ENCODE results near the gene FUT1.
"Not testable (repeated sequence)": the region's sequence is repeated elsewhere in the genome, so short reads cannot be mapped to it uniquely, and the experiment has no call there.

Gene FUT1

DNA sequence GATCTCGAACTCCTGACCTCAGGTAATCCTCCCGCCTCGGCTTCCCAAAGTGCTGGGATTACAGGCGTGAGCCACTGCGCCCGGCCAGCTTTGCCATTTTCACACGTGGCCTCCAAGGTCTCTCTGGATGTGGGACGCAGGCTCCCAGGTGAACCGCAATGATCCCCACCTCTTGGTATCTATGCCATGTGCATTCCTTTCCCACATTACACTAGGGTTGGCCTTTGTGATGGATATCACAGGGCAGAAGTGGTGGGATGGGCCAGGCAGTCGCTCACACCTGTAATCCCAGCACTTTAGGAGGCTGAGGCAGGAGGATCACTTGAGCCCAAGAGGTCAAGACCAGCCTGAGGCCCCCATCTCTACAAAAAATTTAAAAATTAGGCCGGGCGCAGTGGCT lies 25.3 kb upstream of the FUT1 start:
- no peak for TF ChIP-seq CTCF (conservative IDR thresholded peaks at IDR 0.05; ENCODE audit: low read depth, low read length)
- H3K4me3 ChIP-seq (ENCODE audit: low read length), result no peak overlapping the region
- DNase-seq (ENCODE audit: low read depth), result no peak

GRCh38 chr19:48777139-48777538 lies 24.7 kb upstream of the FUT1 start:
- no peak overlapping the region for H3K4me3 ChIP-seq (ENCODE audit: low read length)
- TF ChIP-seq CTCF (conservative IDR thresholded peaks at IDR 0.05; ENCODE audit: low read depth, low read length), result no peak
- DNase-seq (ENCODE audit: low read depth), result no peak

DNA sequence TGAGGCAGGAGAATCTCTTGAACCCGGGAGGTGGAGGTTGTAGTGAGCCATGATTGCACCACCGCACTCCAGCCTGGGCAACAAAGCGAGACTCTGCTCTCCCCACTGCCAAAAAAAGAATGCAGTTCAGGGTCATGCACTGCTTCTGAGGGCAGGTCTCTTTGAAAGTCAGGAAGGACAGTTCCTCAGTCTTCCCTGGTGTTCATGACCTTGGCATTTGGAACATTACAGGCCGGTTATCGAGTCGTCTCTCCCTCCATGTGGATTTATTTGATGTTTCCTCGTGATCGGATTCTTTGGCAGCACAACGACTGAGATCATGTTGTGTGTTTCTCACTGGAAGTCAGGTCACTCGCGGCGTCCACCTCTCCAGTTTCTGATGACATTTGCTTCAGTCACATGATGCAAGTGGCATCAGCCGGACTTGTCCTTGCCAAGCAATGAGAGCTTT lies 20.1 kb upstream of the FUT1 start:
- no peak overlapping the region for H3K4me3 ChIP-seq (ENCODE audit: low read length)
- DNase-seq (ENCODE audit: low read depth), result no peak
- TF ChIP-seq CTCF (conservative IDR thresholded peaks at IDR 0.05; ENCODE audit: low read depth, low read length), result no peak

DNA sequence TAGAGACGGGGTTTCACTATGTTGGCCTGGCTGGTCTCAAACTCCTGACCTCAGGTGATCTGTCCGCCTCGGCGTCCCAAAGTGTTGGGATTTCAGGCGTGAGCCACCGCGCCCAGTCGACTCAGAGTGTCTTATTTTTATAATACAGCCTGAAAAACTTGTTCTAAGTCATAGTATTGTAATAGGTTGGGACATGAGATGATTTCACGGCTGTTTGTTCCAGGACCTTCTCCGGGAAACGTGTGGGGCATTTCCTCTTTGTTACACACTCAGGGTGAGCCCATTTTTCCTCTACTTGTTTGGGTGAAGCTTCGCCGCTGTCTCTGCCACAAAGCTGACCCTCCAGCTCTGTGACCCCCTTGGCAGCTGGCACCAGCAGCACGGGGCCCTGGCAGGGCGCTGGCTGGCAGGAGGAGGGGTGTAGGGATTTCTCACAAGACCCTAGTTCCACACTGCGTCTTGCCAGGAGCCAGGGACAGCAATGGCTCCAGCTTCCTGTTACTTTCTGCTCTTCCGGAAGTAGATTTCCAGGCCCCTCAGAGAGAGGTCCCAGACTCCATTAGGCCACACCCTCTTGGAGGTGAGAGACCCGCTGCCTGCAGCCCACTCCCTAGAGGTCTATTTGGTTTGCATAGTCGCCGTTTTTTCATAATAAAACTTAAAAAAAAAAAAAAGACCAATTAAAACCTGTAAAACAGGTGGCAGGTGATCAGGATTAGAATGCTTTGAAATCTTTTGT lies 18.5 kb upstream of the FUT1 start:
- no peak overlapping the region for H3K4me3 ChIP-seq (ENCODE audit: low read length)
- no peak for TF ChIP-seq CTCF (conservative IDR thresholded peaks at IDR 0.05; ENCODE audit: low read depth, low read length)
- DNase-seq (ENCODE audit: low read depth), result no peak

- peak; percentile 57 for DNase-seq (ENCODE audit: low read depth)
- H3K4me3 ChIP-seq (ENCODE audit: low read length), result no peak overlapping the region
- TF ChIP-seq CTCF (conservative IDR thresholded peaks at IDR 0.05; ENCODE audit: low read depth, low read length), result no peak
Measured at GRCh38 chr19:48770266-48770665, 17.8 kb upstream of the FUT1 start.

- TF ChIP-seq CTCF (conservative IDR thresholded peaks at IDR 0.05; ENCODE audit: low read depth, low read length), result no peak
- no peak for DNase-seq (ENCODE audit: low read depth)
- no peak overlapping the region for H3K4me3 ChIP-seq (ENCODE audit: low read length)
Measured at GRCh38 chr19:48768994-48769713, 16.7 kb upstream of the FUT1 start.

- not testable (repeated sequence) for H3K4me3 ChIP-seq (ENCODE audit: low read length); DNase-seq (ENCODE audit: low read depth)
Measured at GRCh38 chr19:48768171-48768753, 15.8 kb upstream of the FUT1 start.

DNA sequence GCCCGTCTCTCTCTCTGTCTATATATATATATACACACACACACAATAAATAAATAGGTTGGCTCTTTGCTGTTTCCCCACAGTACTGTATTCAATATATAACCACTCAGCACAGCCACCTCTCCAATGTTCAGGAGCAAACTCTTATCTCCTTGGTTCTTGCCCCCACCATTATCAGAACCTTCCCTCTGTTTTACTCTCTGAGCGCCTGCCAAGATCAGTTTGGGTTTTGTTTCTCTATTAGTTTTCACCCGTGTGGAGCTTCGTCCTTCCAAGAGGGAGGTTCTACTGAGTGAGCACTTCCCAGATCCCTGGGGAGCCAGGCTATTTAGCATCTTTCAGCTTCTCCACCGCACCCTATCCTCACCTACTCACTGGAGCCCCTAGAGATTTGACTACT lies 13.4 kb upstream of the FUT1 start:
- not testable (repeated sequence) for H3K4me3 ChIP-seq (ENCODE audit: low read length); DNase-seq (ENCODE audit: low read depth)

Data from retinal pigment epithelial cell (primary cell).